HEK293 (cell line): ENCODE results near the gene INTS2.

Source experiments
- SALL2 ChIP-seq: fragments of 450-650 bp; formaldehyde crosslinking; IDR thresholded peaks from 2 replicates; pipeline ENCODE4 v1.5.0; 2017; ENCODE audit warnings: missing biosample characterization, mild to moderate bottlenecking, missing genetic modification characterization, borderline replicate concordance
- ZBTB21 ChIP-seq: fragments of 450-650 bp; formaldehyde crosslinking; IDR thresholded peaks from 2 replicates; pipeline ENCODE4 v1.5.1; 2017; ENCODE audit warnings: missing biosample characterization, missing genetic modification characterization
- ZNF112 ChIP-seq: fragments of 450-650 bp; formaldehyde crosslinking; IDR thresholded peaks from 2 replicates; pipeline ENCODE4 v1.5.0; 2017; ENCODE audit warnings: missing biosample characterization, missing genetic modification characterization
- ZNF133 ChIP-seq: fragments of 450-650 bp; formaldehyde crosslinking; IDR thresholded peaks from 2 replicates; pipeline ENCODE4 v1.5.1; 2016; ENCODE audit warnings: missing biosample characterization, missing genetic modification characterization
- ZNF24 ChIP-seq: fragments of 450-650 bp; formaldehyde crosslinking; IDR thresholded peaks from 2 replicates; pipeline ENCODE4 v1.5.1; 2016; ENCODE audit warnings: missing biosample characterization, missing genetic modification characterization
- ZNF354C ChIP-seq: fragments of 450-650 bp; formaldehyde crosslinking; IDR thresholded peaks from 2 replicates; pipeline ENCODE4 v1.5.1; 2016; ENCODE audit warnings: missing biosample characterization, missing genetic modification characterization, low read depth, borderline replicate concordance
- ZNF549 ChIP-seq: fragments of 450-650 bp; IDR thresholded peaks from 2 replicates; pipeline ENCODE4 v1.5.1; 2018; ENCODE audit warnings: missing biosample characterization, missing genetic modification characterization, mild to moderate bottlenecking, inconsistent platforms, moderate library complexity
- ZNF707 ChIP-seq: fragments of 450-650 bp; formaldehyde crosslinking; IDR thresholded peaks from 2 replicates; pipeline ENCODE4 v1.5.1; 2016; ENCODE audit warnings: missing biosample characterization, missing genetic modification characterization
- TF ChIP-seq, protein P1 (sequence below): fragments of 450-650 bp; formaldehyde crosslinking; IDR thresholded peaks from 2 replicates; pipeline ENCODE4 v1.5.1; 2016; ENCODE audit warnings: missing biosample characterization, missing genetic modification characterization
- TF ChIP-seq, protein P2 (sequence below): fragments of 450-650 bp; formaldehyde crosslinking; IDR thresholded peaks from 2 replicates; pipeline ENCODE4 v1.5.1; 2016; ENCODE audit warnings: missing biosample characterization, missing genetic modification characterization, low read depth
- TF ChIP-seq, protein P3 (sequence below): fragments of 450-650 bp; formaldehyde crosslinking; IDR thresholded peaks from 2 replicates; pipeline ENCODE4 v1.5.1; 2017; ENCODE audit warnings: missing biosample characterization, missing genetic modification characterization
- TF ChIP-seq, protein P4 (sequence below): fragments of 450-650 bp; formaldehyde crosslinking; IDR thresholded peaks from 2 replicates; pipeline ENCODE4 v1.5.1; 2016; ENCODE audit warnings: missing biosample characterization, missing genetic modification characterization

DNA sequence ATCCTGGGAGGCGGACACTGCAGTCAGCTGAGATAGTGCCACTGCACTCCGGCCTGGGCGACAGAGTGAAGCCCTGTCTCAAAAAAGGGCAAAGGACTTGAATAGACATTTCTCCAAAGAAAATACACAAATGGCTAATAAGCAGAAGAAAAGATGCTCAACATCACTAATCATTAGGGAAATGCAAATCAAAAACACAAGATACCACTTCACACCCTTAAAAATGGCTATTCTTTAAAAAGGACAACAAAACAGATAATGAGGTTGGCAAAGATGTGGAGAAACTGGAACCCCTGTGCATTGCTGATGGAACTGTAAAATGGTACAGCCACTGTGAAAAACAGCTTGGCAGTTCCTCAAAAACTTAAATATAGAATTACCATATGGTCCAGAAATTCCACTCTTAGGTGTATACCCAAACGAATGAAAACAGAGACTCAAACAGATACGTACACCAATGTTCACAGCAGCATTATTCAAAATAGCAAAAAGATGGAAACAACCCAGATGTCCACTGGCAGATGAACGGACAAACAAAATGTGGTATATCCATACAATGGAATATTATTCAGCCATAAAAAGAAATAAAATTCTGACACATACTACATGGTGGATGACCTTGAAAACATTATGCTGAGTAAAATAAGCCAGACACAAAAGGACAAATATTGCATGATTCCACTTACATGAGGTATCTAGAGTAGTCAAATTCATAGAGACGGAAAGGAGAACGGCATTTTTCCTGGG is 100.0 kb downstream of the INTS2 start:
- TF ChIP-seq, protein P1, sequence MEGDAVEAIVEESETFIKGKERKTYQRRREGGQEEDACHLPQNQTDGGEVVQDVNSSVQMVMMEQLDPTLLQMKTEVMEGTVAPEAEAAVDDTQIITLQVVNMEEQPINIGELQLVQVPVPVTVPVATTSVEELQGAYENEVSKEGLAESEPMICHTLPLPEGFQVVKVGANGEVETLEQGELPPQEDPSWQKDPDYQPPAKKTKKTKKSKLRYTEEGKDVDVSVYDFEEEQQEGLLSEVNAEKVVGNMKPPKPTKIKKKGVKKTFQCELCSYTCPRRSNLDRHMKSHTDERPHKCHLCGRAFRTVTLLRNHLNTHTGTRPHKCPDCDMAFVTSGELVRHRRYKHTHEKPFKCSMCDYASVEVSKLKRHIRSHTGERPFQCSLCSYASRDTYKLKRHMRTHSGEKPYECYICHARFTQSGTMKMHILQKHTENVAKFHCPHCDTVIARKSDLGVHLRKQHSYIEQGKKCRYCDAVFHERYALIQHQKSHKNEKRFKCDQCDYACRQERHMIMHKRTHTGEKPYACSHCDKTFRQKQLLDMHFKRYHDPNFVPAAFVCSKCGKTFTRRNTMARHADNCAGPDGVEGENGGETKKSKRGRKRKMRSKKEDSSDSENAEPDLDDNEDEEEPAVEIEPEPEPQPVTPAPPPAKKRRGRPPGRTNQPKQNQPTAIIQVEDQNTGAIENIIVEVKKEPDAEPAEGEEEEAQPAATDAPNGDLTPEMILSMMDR (tag by site-specific recombination), result no peak
- TF ChIP-seq ZNF24 (tag by site-specific recombination) (no peak), ZNF112 (tag by site-specific recombination) (no peak), ZBTB21 (tag by site-specific recombination) (no peak), SALL2 (tag by site-specific recombination) (no peak), ZNF354C (tag by site-specific recombination) (no peak), ZNF133 (no peak), ZNF707 (no peak), ZNF549 (tag by site-specific recombination) (no peak)
- TF ChIP-seq, protein P2, sequence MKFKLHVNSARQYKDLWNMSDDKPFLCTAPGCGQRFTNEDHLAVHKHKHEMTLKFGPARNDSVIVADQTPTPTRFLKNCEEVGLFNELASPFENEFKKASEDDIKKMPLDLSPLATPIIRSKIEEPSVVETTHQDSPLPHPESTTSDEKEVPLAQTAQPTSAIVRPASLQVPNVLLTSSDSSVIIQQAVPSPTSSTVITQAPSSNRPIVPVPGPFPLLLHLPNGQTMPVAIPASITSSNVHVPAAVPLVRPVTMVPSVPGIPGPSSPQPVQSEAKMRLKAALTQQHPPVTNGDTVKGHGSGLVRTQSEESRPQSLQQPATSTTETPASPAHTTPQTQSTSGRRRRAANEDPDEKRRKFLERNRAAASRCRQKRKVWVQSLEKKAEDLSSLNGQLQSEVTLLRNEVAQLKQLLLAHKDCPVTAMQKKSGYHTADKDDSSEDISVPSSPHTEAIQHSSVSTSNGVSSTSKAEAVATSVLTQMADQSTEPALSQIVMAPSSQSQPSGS, result no peak
- TF ChIP-seq, protein P3, sequence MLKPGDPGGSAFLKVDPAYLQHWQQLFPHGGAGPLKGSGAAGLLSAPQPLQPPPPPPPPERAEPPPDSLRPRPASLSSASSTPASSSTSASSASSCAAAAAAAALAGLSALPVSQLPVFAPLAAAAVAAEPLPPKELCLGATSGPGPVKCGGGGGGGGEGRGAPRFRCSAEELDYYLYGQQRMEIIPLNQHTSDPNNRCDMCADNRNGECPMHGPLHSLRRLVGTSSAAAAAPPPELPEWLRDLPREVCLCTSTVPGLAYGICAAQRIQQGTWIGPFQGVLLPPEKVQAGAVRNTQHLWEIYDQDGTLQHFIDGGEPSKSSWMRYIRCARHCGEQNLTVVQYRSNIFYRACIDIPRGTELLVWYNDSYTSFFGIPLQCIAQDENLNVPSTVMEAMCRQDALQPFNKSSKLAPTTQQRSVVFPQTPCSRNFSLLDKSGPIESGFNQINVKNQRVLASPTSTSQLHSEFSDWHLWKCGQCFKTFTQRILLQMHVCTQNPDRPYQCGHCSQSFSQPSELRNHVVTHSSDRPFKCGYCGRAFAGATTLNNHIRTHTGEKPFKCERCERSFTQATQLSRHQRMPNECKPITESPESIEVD (tag by site-specific recombination), result no peak
- TF ChIP-seq, protein P4, sequence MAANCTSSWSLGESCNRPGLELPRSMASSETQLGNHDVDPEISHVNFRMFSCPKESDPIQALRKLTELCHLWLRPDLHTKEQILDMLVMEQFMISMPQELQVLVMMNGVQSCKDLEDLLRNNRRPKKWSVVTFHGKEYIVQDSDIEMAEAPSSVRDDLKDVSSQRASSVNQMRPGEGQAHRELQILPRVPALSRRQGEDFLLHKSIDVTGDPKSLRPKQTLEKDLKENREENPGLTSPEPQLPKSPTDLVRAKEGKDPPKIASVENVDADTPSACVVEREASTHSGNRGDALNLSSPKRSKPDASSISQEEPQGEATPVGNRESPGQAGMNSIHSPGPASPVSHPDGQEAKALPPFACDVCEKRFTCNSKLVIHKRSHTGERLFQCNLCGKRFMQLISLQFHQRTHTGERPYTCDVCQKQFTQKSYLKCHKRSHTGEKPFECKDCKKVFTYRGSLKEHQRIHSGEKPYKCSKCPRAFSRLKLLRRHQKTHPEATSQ (tag by site-specific recombination), result no peak
